Erythroblast (primary cell): ENCODE data around the gene DCT.

ENCODE experiments used
- GATA1 ChIP-seq: IDR thresholded peaks from 2 replicates; pipeline ENCODE4 v1.6.1; 2011; ENCODE audit warnings: low read depth, mild to moderate bottlenecking, control low read depth, low read length, moderate library complexity
- POLR2A ChIP-seq: IDR thresholded peaks from 2 replicates; pipeline ENCODE4 v1.6.1; 2011; ENCODE audit warnings: mild to moderate bottlenecking, low read length

- TF ChIP-seq POLR2A, result no peak
- no peak for TF ChIP-seq GATA1
These were observed 46.2 kb downstream of the DCT start for GRCh38 chr13:94433055-94433961.
